MCF 10A (cell line): ENCODE results near the gene SP5. TPM values are rescaled to one million over a fixed set of nuclear protein-coding genes. Genes with fewer than 3 reads are reported as not detected.

Source experiments
- BruUV-seq: library from RNA; stranded (reverse); fragments of 400-500 nt; replicated peaks from 2 replicates; lab custom pipeline; 2021; lab: Mats Ljungman, UMichigan
- CTCF ChIA-PET: fragments of 300-600 bp; sonication (Branson Sonifier 250); formaldehyde crosslinking; extraction: SDS; loops from one replicate; lab custom pipeline; 2021; ENCODE audit warnings: antibody characterized with exemption, inconsistent platforms; lab: Yijun Ruan, JAX
- POLR2A ChIA-PET: fragments of 300-600, 350-650 bp; sonication (Branson Sonifier 250); formaldehyde crosslinking; extraction: SDS; loops from one replicate; lab custom pipeline; 2020; ENCODE audit warnings: antibody characterized with exemption, inconsistent platforms; lab: Yijun Ruan, JAX
- DNase-seq: peaks from one replicate; pipeline ENCODE4 v3.0.0-alpha.2; 2018; ENCODE audit not compliant: unreplicated experiment
- H3K27ac Mint-ChIP-seq: one replicate; pipeline ENCODE4 v1.8.0; 2022; ENCODE audit warnings: mild to moderate bottlenecking, low read depth, mixed read lengths; ENCODE audit not compliant: unreplicated experiment
- H3K27me3 Mint-ChIP-seq: one replicate; pipeline ENCODE4 v1.8.0; 2022; ENCODE audit warnings: mixed read lengths; ENCODE audit not compliant: insufficient read depth, unreplicated experiment
- H3K36me3 Mint-ChIP-seq: one replicate; pipeline ENCODE4 v1.8.0; 2022; ENCODE audit warnings: mild to moderate bottlenecking, moderate library complexity, mixed read lengths; ENCODE audit not compliant: insufficient read depth, unreplicated experiment
- H3K4me1 Mint-ChIP-seq: one replicate; pipeline ENCODE4 v1.8.0; 2022; ENCODE audit warnings: mixed read lengths; ENCODE audit not compliant: insufficient read depth, unreplicated experiment
- H3K4me3 Mint-ChIP-seq: one replicate; pipeline ENCODE4 v1.8.0; 2022; ENCODE audit warnings: mild to moderate bottlenecking, moderate library complexity, mixed read lengths; ENCODE audit not compliant: unreplicated experiment
- H3K9me3 Mint-ChIP-seq: one replicate; pipeline ENCODE4 v1.8.0; 2022; ENCODE audit warnings: mixed read lengths; ENCODE audit not compliant: unreplicated experiment
- intact Hi-C: fragments of 100-400 bp; cut with micrococcal nuclease; formaldehyde crosslinking; loops from 2 replicates; pipeline ENCODE4 v1.14.1; 2022
- total RNA-seq: library from RNA; stranded (reverse); gene quantifications from 2 replicates; pipeline ENCODE4 v1.2.3, GENCODE V29; 2022
- TF ChIP-seq, protein P1 (sequence below): fragments of 200-600 bp; IDR thresholded peaks from one replicate; pipeline ENCODE4 v1.8.0; 2022; ENCODE audit warnings: antibody characterized with exemption, mild to moderate bottlenecking; ENCODE audit not compliant: unreplicated experiment

SP5 gene
- total RNA-seq, 1 experiment from 2014 or later = not detected

DNA sequence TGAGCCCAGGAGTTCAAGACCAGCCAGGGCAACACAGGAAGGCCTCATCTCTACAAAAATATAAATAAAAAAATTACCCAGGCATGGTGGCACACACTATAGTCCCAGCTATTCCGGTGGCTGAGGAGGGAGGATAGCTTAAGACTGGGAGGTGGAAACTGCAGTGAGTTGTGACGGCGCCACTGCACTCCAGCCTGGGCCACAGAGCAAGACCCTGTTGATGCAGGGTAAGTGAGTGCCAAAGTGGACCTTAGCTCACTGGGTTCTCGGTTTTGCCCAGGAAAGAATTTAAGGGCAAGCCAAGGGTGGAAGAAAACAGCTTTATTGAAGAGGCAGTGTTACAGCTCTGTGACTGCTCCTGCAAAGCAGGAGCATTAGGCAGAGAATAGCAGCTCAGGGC lies 48.1 kb downstream of the SP5 start:
- H3K4me1 Mint-ChIP-seq = no peaks in the 10 kb centered on the region
- H3K27ac Mint-ChIP-seq = peak overlapping the region; percentile 12
- no TSS peak for BruUV-seq
- no peaks in the 10 kb centered on the region for H3K9me3 Mint-ChIP-seq
- no peak for DNase-seq
- H3K36me3 Mint-ChIP-seq = no peaks in the 10 kb centered on the region
- no peaks in the 10 kb centered on the region for H3K27me3 Mint-ChIP-seq
- POLR2A ChIA-PET = interaction anchor here (0.7 to 1.2 kb wide), 2 partner anchors 9 to 24 kb away, joined by 3 read pairs; no protein-coding TSS in a partner anchor
- CTCF ChIA-PET = interaction anchor here (0.6 to 1.2 kb wide), 2 partner anchors 110 to 209 kb away, joined by 3 read pairs; no protein-coding TSS in a partner anchor
- no peak overlapping the region for H3K4me3 Mint-ChIP-seq
- TF ChIP-seq, protein P1, sequence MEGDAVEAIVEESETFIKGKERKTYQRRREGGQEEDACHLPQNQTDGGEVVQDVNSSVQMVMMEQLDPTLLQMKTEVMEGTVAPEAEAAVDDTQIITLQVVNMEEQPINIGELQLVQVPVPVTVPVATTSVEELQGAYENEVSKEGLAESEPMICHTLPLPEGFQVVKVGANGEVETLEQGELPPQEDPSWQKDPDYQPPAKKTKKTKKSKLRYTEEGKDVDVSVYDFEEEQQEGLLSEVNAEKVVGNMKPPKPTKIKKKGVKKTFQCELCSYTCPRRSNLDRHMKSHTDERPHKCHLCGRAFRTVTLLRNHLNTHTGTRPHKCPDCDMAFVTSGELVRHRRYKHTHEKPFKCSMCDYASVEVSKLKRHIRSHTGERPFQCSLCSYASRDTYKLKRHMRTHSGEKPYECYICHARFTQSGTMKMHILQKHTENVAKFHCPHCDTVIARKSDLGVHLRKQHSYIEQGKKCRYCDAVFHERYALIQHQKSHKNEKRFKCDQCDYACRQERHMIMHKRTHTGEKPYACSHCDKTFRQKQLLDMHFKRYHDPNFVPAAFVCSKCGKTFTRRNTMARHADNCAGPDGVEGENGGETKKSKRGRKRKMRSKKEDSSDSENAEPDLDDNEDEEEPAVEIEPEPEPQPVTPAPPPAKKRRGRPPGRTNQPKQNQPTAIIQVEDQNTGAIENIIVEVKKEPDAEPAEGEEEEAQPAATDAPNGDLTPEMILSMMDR = no peak
- intact Hi-C loops = no loop called here

DNA sequence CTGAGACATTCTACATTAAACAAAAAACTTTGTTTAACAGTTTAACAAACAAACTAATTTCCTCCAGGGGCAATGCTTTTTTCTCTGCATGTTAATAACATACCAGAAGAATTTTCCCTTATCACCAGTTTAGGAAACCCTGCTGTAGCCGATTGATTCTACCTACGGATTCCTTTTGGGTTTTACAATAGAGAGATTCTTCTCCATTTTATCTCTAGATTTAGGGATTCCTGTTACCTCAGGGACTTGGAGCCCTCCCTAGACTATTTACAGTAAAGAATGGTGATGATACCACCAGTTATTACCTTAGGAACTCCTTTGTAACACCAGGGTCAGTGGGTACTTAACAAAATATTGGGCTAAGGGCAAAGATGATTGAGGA lies 49.7 kb downstream of the SP5 start:
- Mint-ChIP-seq H3K27ac (no peak overlapping the region), H3K36me3 (no peaks in the 10 kb centered on the region), H3K9me3 (no peaks in the 10 kb centered on the region), H3K4me1 (no peaks in the 10 kb centered on the region), H3K4me3 (no peak overlapping the region), H3K27me3 (no peaks in the 10 kb centered on the region)
- ChIA-PET POLR2A (no interaction called here), CTCF (interaction anchor here (0.8 kb wide), 1 partner anchor 9 kb away, joined by 3 read pairs; no protein-coding TSS in a partner anchor)
- no peak for DNase-seq
- no TSS peak for BruUV-seq
- TF ChIP-seq, protein P1 = no peak
- intact Hi-C loops = no loop called here

DNA sequence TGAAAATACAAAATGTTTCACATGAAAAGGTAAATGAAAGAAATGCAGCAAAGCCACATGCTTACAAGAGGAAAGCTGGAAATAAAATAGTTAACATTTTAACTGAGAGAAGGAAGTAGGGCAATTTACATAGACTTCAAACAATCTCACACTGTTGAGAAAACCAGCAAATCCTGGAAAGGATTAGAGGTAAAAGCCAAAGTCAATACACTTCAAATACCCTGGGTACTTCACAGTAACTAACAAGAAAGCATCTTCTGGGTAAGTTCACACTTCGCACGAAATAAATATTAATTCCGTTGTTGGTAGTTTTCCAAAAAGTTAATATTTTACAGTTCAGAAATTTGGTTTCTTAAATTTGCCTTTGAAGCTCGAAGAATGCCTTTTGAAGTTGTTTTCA lies 51.6 kb downstream of the SP5 start:
- H3K4me3 Mint-ChIP-seq = no peak overlapping the region
- H3K27ac Mint-ChIP-seq = no peak overlapping the region
- TF ChIP-seq, protein P1 = no peak
- H3K36me3 Mint-ChIP-seq = no peaks in the 10 kb centered on the region
- intact Hi-C loops = loop anchor here (1.0 kb wide), 1 partner anchor 357 kb away; no protein-coding TSS in a partner anchor
- H3K9me3 Mint-ChIP-seq = no peaks in the 10 kb centered on the region
- CTCF ChIA-PET = interaction anchor here (0.7 kb wide), 1 partner anchor 26 kb away, joined by 4 read pairs; no protein-coding TSS in a partner anchor
- H3K27me3 Mint-ChIP-seq = no peaks in the 10 kb centered on the region
- H3K4me1 Mint-ChIP-seq = no peaks in the 10 kb centered on the region
- POLR2A ChIA-PET = interaction anchor here (0.6 kb wide), 1 partner anchor 358 kb away, joined by 3 read pairs; no protein-coding TSS in a partner anchor
- BruUV-seq = no TSS peak
- DNase-seq = no peak

Other genes with a start within 250 kb of the SP5 start
- gene ERICH2, start 55.0 kb downstream of the SP5 start, total RNA-seq = 7.2 and 22.4 TPM in 2 replicates
- gene GAD1, start 101.5 kb downstream of the SP5 start, total RNA-seq = 1.6 and 2.5 TPM in 2 replicates
- gene GORASP2, start 213.9 kb downstream of the SP5 start, total RNA-seq = 140 and 168 TPM in 2 replicates